Stimulated activated CD8-positive, alpha-beta memory T cell treated with anti-CD3 and anti-CD28 coated beads, Interleukin-4, amount 100 ng/mL, for 24 hours (primary cell): ENCODE measurements around the gene F2RL3.
"Not testable (repeated sequence)": the region's sequence is repeated elsewhere in the genome, so short reads cannot be mapped to it uniquely, and the experiment has no call there.

Source experiments
- DNase-seq: peaks from one replicate; pipeline ENCODE4 v3.0.0-alpha.2; 2020; ENCODE audit warnings: low read depth

F2RL3 gene

GRCh38 chr19:16888629-16889365 is at the start of gene F2RL3:
Gene F2RL3, plus strand, starts transcription at chr19:16888999. Its CDS starts 191 bp downstream, at chr19:16889190.
- no peak for DNase-seq

DNA sequence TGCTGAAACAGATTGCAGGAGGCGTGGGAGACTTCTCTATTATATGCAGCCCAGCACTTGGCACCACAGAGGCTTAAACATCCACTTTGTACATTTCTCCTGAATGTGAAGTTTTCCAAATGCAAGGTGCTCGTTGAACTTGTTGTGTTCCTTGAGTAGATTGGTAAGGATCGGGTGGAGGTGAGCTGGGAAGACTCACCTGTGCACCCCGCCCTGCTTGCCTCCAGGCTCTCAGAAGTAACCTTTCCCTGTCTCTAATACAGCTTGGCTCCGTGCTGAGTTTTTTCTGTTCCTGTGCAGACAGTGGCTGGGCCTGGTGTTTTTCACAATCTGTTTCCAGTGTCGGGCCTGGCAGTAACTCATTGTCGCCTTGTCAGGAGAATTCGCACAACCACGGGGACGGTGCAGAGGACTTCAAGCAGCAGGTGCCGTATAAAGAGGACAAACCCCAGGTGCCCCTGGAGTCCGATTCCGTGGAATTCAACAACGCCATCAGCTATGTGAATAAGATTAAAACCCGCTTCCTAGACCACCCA is 47.3 kb upstream of the F2RL3 start:
- DNase-seq = no peak

GRCh38 chr19:16846901-16847300 is 41.9 kb upstream of the F2RL3 start:
- DNase-seq = no peak

- DNase-seq = no peak
Observed at GRCh38 chr19:16847430-16847829, 41.4 kb upstream of the F2RL3 start.

DNA sequence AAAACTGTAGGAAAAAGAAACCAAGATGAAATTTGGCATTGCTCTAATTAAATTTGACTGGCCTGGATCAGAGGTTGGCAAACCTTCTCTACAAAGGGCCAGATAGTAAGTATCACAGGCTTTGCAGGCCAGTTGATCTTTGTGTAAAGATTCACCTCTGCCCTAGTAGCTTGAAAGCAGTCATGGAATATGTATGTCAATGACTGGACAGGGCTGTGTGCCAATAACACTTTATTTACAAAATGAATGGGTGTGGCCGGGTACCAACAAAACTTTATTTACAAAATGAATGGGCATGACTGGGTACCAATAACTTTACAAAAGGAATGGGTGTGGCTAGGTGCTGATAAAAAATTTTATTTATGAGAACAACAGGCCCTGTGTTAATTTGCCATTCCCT is 39.6 kb upstream of the F2RL3 start:
- DNase-seq = no peak

GRCh38 chr19:16850133-16850532 is 38.7 kb upstream of the F2RL3 start:
- DNase-seq = no peak

DNA sequence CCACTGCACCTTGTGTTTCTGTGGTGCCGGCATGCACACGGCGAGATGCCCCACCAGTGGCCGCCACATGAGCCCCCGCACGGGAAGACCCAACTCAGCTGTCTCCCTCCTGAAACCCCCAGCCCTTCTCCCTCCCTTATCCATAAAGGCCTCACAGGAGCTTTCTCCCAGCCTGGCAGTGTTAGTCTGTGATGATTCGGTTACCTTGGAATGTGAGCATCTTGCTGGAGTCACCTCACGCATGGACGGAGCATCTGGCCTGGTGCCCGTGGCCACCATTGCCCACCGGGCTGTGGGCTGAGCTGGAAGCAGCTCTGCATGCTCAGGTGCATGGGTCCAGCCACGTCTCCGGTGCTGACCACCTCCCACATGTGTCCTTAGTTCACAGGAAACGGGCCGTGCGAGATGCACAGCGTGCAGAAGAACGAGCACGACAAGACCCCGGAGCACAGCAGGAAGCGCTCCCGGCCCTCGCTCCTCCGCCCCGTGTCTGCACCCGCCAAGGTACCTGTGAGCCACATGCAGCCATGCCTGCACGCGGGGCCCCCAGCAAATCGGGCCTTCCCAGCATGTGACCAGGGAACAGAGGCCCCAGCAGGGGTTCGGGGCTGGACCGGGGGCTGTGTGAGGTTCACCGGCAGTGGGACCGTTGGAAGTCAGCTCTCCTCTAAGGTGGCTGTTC is 37.6 kb upstream of the F2RL3 start:
- DNase-seq = no peak

GRCh38 chr19:16853066-16853465 is 35.7 kb upstream of the F2RL3 start:
- no peak for DNase-seq

DNA sequence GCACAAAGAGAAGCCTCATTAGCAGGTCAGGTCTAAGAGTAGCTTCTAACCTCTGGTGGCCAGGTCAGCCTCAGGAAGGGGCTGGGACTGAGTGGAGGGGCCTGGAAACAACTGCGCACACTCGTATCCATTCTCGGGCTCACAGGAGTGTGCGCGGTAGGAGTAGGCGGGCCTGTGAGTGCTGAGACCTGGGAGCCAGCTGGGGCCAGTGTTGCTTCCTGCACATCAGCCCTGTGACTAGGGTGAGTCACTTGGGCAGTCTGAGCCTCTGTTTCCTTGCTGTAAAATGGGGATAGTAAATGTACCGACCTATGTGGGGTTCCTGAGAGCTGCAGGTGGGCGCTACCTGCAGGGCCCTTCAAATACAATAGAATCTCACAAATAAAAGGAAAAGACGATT is 32.7 kb upstream of the F2RL3 start:
- no peak for DNase-seq

GRCh38 chr19:16859626-16860025 is 29.2 kb upstream of the F2RL3 start:
- DNase-seq = no peak

GRCh38 chr19:16860118-16860517 is 28.7 kb upstream of the F2RL3 start:
- no peak for DNase-seq

- DNase-seq = no peak
Observed at GRCh38 chr19:16861011-16861410, 27.8 kb upstream of the F2RL3 start.

DNA sequence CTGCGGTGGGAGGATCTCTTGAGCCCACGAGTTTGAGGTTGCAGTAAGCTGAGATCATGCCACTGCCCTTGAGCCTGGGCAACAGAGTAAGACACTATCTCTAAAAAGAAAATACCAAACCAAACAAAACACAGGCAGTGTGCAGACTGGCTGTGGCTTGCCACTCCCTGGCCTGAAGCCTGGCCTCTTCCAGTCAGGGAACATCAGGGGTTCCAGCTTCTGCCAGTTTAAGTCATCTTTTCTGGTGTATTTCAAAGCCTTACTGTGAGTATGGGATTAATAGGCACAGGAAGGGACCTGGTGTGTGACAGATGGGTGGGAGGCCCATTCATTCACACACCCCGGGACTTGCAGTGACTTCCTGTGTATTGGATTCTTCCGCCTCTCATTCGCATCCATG is 27.0 kb upstream of the F2RL3 start:
- DNase-seq = no peak

GRCh38 chr19:16862826-16863415 is 25.9 kb upstream of the F2RL3 start:
- no peak for DNase-seq

DNA sequence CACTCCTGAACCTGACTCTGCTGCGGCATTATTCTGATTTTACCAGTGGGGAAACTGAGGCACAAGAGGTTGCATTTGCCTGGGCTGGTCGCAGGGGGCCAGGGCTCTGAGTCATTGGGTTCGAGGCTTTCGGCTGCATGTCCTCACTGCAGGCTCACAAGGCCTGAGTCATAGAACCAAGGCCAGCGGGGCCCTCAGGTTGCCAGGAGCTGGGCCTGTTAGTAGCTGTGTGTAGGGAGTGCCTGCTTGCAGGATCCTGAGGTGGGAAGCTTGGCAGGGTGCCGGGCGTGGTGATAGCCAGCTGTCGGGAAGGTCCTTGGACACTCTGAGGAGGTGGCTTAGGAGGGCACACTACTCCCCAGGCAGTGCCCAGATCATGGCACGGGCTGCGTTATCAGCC is 21.6 kb upstream of the F2RL3 start:
- DNase-seq = no peak

DNA sequence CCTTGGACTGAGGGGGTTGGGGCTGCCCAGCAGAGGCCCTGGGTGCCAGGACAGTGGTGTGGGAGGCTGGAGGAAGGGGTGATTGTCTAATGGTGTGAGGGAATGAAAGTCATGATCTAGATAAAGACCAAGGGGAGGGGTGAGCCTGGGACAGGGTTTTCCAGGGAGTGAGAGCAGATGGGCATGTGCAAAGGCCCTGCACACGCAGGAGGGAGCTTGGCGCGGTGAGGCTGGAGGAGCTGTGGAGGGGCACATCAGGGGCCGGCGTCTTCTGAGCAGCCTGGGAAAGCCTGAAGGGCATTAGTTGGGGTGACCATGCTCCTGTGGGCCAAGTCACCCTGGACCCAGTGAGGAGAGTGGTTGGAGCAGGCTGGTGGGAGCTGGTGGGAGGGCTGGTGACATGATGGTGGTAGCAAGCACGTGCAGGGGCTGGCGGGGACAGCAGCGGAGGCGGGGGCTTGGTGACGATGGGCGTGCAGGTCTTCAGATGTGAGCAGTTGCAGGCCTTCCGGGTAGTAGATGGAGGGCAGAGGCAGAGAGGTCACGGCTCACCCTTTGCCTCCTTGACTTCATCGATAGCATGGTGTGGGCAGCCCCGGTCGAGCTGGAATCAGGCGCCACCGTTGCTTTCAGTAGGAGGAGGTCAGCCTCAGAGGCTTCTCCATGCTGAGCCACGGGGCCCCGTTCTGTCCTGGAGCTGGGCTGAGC is 20.2 kb upstream of the F2RL3 start:
- DNase-seq = no peak

DNA sequence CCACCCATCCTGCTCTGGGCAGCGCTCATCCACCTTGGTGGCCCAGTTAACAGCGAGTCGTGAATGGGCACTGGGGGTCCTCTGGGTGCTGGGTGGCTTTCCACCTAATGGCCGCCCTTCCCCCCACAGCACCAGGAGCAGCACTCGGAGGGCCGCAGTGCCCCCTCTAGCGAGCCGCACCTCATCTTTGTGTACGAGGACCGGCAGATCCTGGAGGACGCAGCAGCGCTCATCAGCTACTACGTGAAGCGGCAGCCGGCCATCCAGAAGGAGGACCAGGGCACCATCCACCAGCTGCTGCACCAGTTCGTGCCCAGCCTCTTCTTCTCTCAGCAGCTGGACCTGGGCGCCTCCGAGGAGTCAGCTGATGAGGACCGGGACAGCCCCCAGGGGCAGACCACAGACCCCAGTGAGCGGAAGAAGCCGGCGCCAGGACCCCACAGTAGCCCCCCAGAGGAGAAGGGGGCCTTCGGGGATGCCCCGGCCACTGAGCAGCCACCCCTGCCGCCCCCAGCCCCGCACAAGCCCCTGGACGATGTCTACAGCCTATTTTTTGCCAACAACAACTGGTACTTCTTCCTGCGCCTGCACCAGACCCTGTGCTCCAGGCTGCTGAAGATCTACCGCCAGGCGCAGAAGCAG is 19.3 kb upstream of the F2RL3 start:
- no peak for DNase-seq

DNA sequence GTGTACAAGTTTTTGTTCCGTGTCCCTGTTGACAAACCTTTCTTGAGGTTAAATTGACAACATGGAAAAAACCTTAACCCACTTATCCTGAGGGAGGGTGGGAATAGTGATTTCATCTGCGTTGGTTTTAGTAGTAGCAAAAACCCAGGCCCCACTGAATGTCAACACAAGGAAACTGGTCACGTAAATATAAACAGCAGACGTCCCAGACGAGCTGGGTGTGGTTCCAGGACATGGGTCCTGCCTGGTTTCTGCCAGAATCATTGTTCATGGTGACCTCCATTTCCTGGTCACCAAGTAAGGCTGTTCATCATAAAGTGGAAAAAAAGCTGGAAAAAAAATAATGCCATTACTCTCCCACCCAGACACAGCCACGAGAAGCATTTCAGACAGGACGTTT is 16.9 kb upstream of the F2RL3 start:
- DNase-seq = no peak

DNA sequence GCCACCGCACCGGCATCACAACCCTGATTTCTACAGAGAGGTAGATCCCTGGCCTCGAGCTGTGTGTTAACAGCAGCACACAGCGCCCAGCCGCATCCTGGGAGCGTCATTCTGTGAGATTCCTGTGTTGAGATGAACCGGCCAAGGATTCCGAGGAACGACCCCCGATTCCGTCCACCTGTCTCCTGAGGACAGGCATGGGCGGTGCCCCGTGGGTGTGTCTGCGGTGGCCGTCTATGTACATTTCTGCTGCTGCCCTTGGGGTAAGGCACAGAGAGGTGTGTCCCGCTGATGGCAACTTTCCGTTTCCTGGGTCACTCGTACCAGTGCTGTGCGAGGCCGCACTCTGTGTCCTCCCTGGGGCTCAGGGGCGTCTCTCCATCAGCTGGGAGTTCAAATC is 16.1 kb upstream of the F2RL3 start:
- no peak for DNase-seq

GRCh38 chr19:16873594-16873993 is 15.2 kb upstream of the F2RL3 start:
- DNase-seq = no peak

DNA sequence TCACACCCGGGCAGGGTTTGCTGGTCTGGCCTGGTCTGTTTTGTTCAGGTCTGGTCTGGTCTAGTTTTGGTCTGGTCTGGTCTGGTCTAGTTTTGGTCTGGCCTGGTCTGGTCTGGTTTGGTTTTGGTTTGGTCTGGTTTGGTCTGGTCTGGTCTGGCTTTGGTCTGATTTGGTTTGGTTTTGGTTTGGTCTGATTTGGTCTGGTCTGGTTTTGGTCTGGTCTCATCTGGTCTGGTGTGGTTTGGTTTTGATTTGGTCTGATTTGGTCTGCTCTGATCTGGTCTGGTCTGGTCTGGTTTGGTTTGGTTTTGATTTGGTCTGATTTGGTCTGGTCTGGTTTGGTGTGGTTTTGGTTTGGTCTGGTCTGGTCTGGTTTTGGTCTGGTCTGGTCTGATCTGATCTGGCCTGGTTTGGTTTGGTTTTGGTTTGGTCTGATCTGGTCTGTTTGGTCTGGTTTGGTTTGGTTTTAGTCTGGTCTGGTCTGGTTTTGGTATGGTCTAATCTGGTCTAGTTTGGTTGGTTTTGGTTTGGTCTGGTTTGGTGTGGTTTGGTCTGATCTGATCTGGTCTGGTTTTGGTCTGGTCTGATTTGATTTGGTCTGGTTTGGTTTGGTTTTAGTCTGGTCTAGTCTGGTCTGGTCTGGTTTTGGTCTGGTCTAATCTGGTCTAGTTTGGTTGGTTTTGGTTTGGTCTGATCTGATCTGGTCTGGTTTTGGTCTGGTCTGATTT is 14.4 kb upstream of the F2RL3 start:
- DNase-seq = no peak

GRCh38 chr19:16874978-16875299 is 13.9 kb upstream of the F2RL3 start:
- DNase-seq = not testable (repeated sequence)
